H1 (cell line): ENCODE measurements around the gene NFKBIE. TPM values are rescaled to one million over a fixed set of nuclear protein-coding genes. Genes with fewer than 3 reads are reported as not detected.

Source experiments
- CTCF ChIA-PET: fragments of 300-600 bp; sonication (Branson Sonifier 250); formaldehyde crosslinking; loops from one replicate; lab custom pipeline; 2021; ENCODE audit not compliant: partially characterized antibody; lab: Charles Lee
- POLR2A ChIA-PET: fragments of 300-600 bp; sonication (Branson Sonifier 250); formaldehyde crosslinking; loops from one replicate; lab custom pipeline; 2021; ENCODE audit warnings: inconsistent platforms; ENCODE audit not compliant: partially characterized antibody; lab: Charles Lee
- DNase-seq, 2 experiments: peaks; one replicate each; pipeline versions ENCODE4 v3.0.0 to v3.0.0-alpha.2; 2010 to 2022; ENCODE audit warnings: low spot score in 2 of 2, low read depth in 1 of 2, mixed read lengths in 1 of 2
- FAIRE-seq: peaks from 2 replicates; lab custom pipeline; 2011; peaks lifted over from hg19 to GRCh38; lab: Jason Lieb, UNC
- H2AFZ ChIP-seq: 2 replicates; pipeline ENCODE4 v1.8.1; 2012; ENCODE audit warnings: low read length, inconsistent platforms
- H2AK5ac ChIP-seq: 2 replicates; pipeline ENCODE4 v1.6.1; 2013; ENCODE audit warnings: low read depth, low read length
- H2BK120ac ChIP-seq: replicated peaks from 2 replicates; pipeline ENCODE3; 2013; ENCODE audit warnings: low read depth, low read length, inconsistent platforms
- H2BK12ac ChIP-seq: 2 replicates; pipeline ENCODE4 v1.6.1; 2013; ENCODE audit warnings: low read depth, low read length
- H2BK15ac ChIP-seq: 2 replicates; pipeline ENCODE4 v1.6.1; 2013; ENCODE audit warnings: low read length
- H2BK20ac ChIP-seq: 2 replicates; pipeline ENCODE4 v1.6.1; 2013; ENCODE audit warnings: low read length
- H2BK5ac ChIP-seq: 2 replicates; pipeline ENCODE4 v1.6.1; 2013; ENCODE audit warnings: low read depth, low read length
- H3K14ac ChIP-seq: 2 replicates; pipeline ENCODE4 v1.6.1; 2013; ENCODE audit warnings: inconsistent platforms; ENCODE audit not compliant: insufficient read length
- H3K18ac ChIP-seq: 2 replicates; pipeline ENCODE4 v1.6.1; 2013; ENCODE audit warnings: low read length; ENCODE audit errors: extremely low read depth
- H3K23ac ChIP-seq: 2 replicates; pipeline ENCODE4 v1.6.1; 2013; ENCODE audit warnings: inconsistent platforms; ENCODE audit not compliant: insufficient read length
- H3K23me2 ChIP-seq: 2 replicates; pipeline ENCODE4 v1.6.1; 2013; ENCODE audit warnings: low read depth, low read length
- H3K27ac ChIP-seq: 2 replicates; pipeline ENCODE4 v1.6.1; 2011; ENCODE audit warnings: low read depth, low read length, inconsistent platforms
- H3K27me3 ChIP-seq, 4 experiments: replicated peaks in 1 of 4; 1 replicate in 1 of 4; 2 replicates in 3 of 4; pipeline versions ENCODE4 v1.6.1 to v1.8.1; 2011 to 2013; ENCODE audit warnings: low read length in 3 of 4, mild to moderate bottlenecking in 3 of 4, inconsistent platforms in 2 of 4, mixed read lengths in 2 of 4, moderate library complexity in 1 of 4; ENCODE audit not compliant: control insufficient read depth in 3 of 4, insufficient read depth in 3 of 4; ENCODE audit errors: extremely low read depth in 1 of 4
- H3K36me3 ChIP-seq, 4 experiments: 2 replicates each; pipeline versions ENCODE4 v1.6.1 to v1.8.1; 2011 to 2013; ENCODE audit warnings: mild to moderate bottlenecking in 4 of 4, low read length in 3 of 4, moderate library complexity in 2 of 4, control low read depth in 1 of 4, inconsistent platforms in 1 of 4; ENCODE audit not compliant: insufficient read depth in 4 of 4, control insufficient read depth in 2 of 4
- H3K4ac ChIP-seq: replicated peaks from 2 replicates; pipeline ENCODE3; 2013; ENCODE audit warnings: low read length, low read depth, mixed read lengths, inconsistent platforms; ENCODE audit not compliant: insufficient read length
- H3K4me1 ChIP-seq, 4 experiments: replicated peaks in 1 of 4; 1 replicate in 1 of 4; 2 replicates in 3 of 4; pipeline versions ENCODE4 v1.6.1 to v1.8.1; 2011 to 2013; ENCODE audit warnings: low read length in 3 of 4, inconsistent platforms in 2 of 4, mixed read lengths in 1 of 4; ENCODE audit not compliant: insufficient read depth in 4 of 4, control insufficient read depth in 3 of 4
- H3K4me2 ChIP-seq, 2 experiments: 2 replicates each; pipeline versions ENCODE4 v1.6.1 to v1.8.1; 2011 to 2013; ENCODE audit warnings: low read depth in 2 of 2, low read length in 2 of 2, control low read depth in 1 of 2, inconsistent platforms in 1 of 2, mild to moderate bottlenecking in 1 of 2; ENCODE audit not compliant: insufficient read depth in 1 of 2
- H3K4me3 ChIP-seq, 4 experiments: fragments of 200-600, 300-600 bp in 1 of 4; sonication (generic), shearing (Covaris generic), sonication (Bioruptor Twin) in 1 of 4; 2 replicates each; pipeline versions ENCODE4 v1.5.1 to v1.8.1; 2011 to 2016; ENCODE audit warnings: low read length in 4 of 4, low read depth in 3 of 4, control low read depth in 2 of 4, inconsistent platforms in 2 of 4, mild to moderate bottlenecking in 2 of 4, mixed read lengths in 1 of 4, moderate library complexity in 1 of 4; ENCODE audit not compliant: insufficient read depth in 2 of 4; ENCODE audit errors: extremely low read depth in 1 of 4
- H3K56ac ChIP-seq: replicated peaks from 2 replicates; pipeline ENCODE3; 2013; ENCODE audit warnings: low read depth, mild to moderate bottlenecking, mixed read lengths, low read length, inconsistent platforms; ENCODE audit not compliant: insufficient read length
- H3K79me1 ChIP-seq: 2 replicates; pipeline ENCODE4 v1.6.1; 2013; ENCODE audit warnings: low read depth, low read length, control low read depth
- H3K79me2 ChIP-seq, 2 experiments: 2 replicates each; pipeline versions ENCODE4 v1.6.1 to v1.8.1; 2012 to 2013; ENCODE audit warnings: low read length in 2 of 2, mild to moderate bottlenecking in 2 of 2, inconsistent platforms in 1 of 2; ENCODE audit not compliant: insufficient read depth in 2 of 2, control insufficient read depth in 1 of 2
- H3K9ac ChIP-seq, 4 experiments: replicated peaks in 1 of 4; 1 replicate in 1 of 4; 2 replicates in 3 of 4; pipeline versions ENCODE4 v1.6.1 to v1.8.1; 2011 to 2013; ENCODE audit warnings: low read depth in 3 of 4, low read length in 3 of 4, control low read depth in 2 of 4, mild to moderate bottlenecking in 2 of 4, moderate library complexity in 2 of 4, inconsistent platforms in 1 of 4; ENCODE audit errors: extremely low read depth in 1 of 4
- H3K9me3 ChIP-seq, 2 experiments: 2 replicates each; pipeline versions ENCODE4 v1.6.1 to v1.8.1; 2012 to 2013; ENCODE audit warnings: mild to moderate bottlenecking in 2 of 2, moderate library complexity in 2 of 2, control low read depth in 1 of 2, inconsistent platforms in 1 of 2, low read depth in 1 of 2, low read length in 1 of 2, mixed read lengths in 1 of 2; ENCODE audit not compliant: insufficient read depth in 2 of 2
- H4K20me1 ChIP-seq, 2 experiments: replicated peaks in 1 of 2; 2 replicates each; pipeline versions ENCODE3 to v1.8.1; 2011 to 2013; ENCODE audit warnings: inconsistent platforms in 2 of 2, low read length in 2 of 2, mild to moderate bottlenecking in 1 of 2; ENCODE audit not compliant: insufficient read depth in 2 of 2, control insufficient read depth in 1 of 2
- H4K5ac ChIP-seq: 2 replicates; pipeline ENCODE4 v1.6.1; 2013; ENCODE audit warnings: low read length, low read depth, mixed read lengths, inconsistent platforms; ENCODE audit not compliant: insufficient read length
- H4K8ac ChIP-seq: 2 replicates; pipeline ENCODE4 v1.8.0; 2013; ENCODE audit warnings: mild to moderate bottlenecking, moderate library complexity, low read length, inconsistent platforms; ENCODE audit not compliant: insufficient read depth; ENCODE audit errors: extremely low read depth
- H4K91ac ChIP-seq: replicated peaks from 2 replicates; pipeline ENCODE3; 2013; ENCODE audit warnings: low read length, mixed read lengths, inconsistent platforms; ENCODE audit not compliant: insufficient read length
- ATF2 ChIP-seq: IDR thresholded peaks from 2 replicates; pipeline ENCODE4 v1.6.1; 2012; ENCODE audit warnings: low read length, inconsistent platforms
- BCL11A ChIP-seq, 2 experiments: IDR thresholded peaks; one replicate each; pipeline ENCODE4 v1.6.1; 2011; ENCODE audit warnings: low read depth in 2 of 2, low read length in 2 of 2, mild to moderate bottlenecking in 2 of 2
- EGR1 ChIP-seq: IDR thresholded peaks from 2 replicates; pipeline ENCODE4 v1.6.1; 2011; ENCODE audit warnings: low read depth, low read length, borderline replicate concordance
- NANOG ChIP-seq: IDR thresholded peaks from 2 replicates; pipeline ENCODE4 v1.6.1; 2011; ENCODE audit warnings: low read length, low read depth, mild to moderate bottlenecking, inconsistent platforms; ENCODE audit not compliant: insufficient read depth, poor library complexity, severe bottlenecking
- SIN3A ChIP-seq, 2 experiments: IDR thresholded peaks in 1 of 2; conservative IDR thresholded peaks in 1 of 2; 2 replicates each; pipeline ENCODE4 v1.6.1; 2011 to 2012; ENCODE audit warnings: low read length in 2 of 2, improper control_type of control experiment in 1 of 2, low read depth in 1 of 2, mild to moderate bottlenecking in 1 of 2
- SP1 ChIP-seq: IDR thresholded peaks from 2 replicates; pipeline ENCODE4 v1.6.1; 2011; ENCODE audit warnings: low read depth, low read length
- SRF ChIP-seq: IDR thresholded peaks from 2 replicates; pipeline ENCODE4 v1.6.1; 2011; ENCODE audit warnings: mild to moderate bottlenecking, low read depth, low read length, moderate library complexity
- SUZ12 ChIP-seq: fragments of 200-600 bp; sonication (generic); IDR thresholded peaks from 2 replicates; pipeline ENCODE4 v1.6.1; 2012; ENCODE audit warnings: mild to moderate bottlenecking, inconsistent platforms, low read length, moderate library complexity, mixed read lengths
- YY1 ChIP-seq: IDR thresholded peaks from 2 replicates; pipeline ENCODE4 v1.6.1; 2011; ENCODE audit warnings: low read depth, mild to moderate bottlenecking, low read length
- WGBS, 2 experiments: shearing (Covaris generic) in 1 of 2; methylation state at CpG; one replicate each; pipeline versions ENCODE4 v1.1.6 to v1.1.7; 2013 to 2015; ENCODE audit warnings: low lambda C conversion rate in 2 of 2, mixed read lengths in 2 of 2, inconsistent platforms in 1 of 2, low coverage in 1 of 2, missing lambda C conversion rate in 1 of 2; ENCODE audit not compliant: insufficient replicate concordance in 2 of 2, insufficient coverage in 1 of 2, insufficient read length in 1 of 2; ENCODE audit errors: extremely low coverage in 1 of 2, missing lambda C conversion rate in 1 of 2; 5-methylcytosine and 5-hydroxymethylcytosine counted together
- polyA plus RNA-seq, 7 experiments: library from polyadenylated mRNA; depleted of rRNA in 3 of 7; stranded (reverse) in 5 of 7; unstranded in 2 of 7; fragments of >200 nt in 5 of 7; fragments of 200-250 nt in 2 of 7; gene quantifications; 1 replicate in 5 of 7; 2 replicates in 1 of 7; 4 replicates in 1 of 7; pipeline versions ENCODE4 v1.2.1 to v1.2.3, GENCODE V29; 2011 to 2013; ENCODE audit warnings: missing spikeins in 2 of 7, mixed read lengths in 2 of 7
- total RNA-seq: library from RNA; stranded (reverse); fragmentation: NEBNext Ultra II Directional; extraction: Animal tissue kit (Norgen Biotek cat#: 25700); gene quantifications from 2 replicates; pipeline ENCODE4 v1.2.1, GENCODE V29; 2021

NFKBIE gene
- total and polyA plus RNA-seq, 2 of the 8 experiments (the other 6 are each of a cell fraction or from before 2014, with no cell fraction given) = 13.5 to 19.2 TPM

GRCh38 chr6:44225579-44226325, 39.6 kb downstream of the NFKBIE start:
- H3K9me3 ChIP-seq = no peaks in the 10 kb centered on the region
- no peak overlapping the region for H4K5ac ChIP-seq
- H3K14ac ChIP-seq = no peak overlapping the region
- peak overlapping the region; percentile 78; the same call in 1 of the 2 replicates for H3K18ac ChIP-seq
- POLR2A ChIA-PET = interaction anchor here (0.8 to 21.0 kb wide), 13 partner anchors 10 to 101 kb away, joined by 3 to 477 read pairs (median 13); partner anchors contain the start of genes HSP90AB1 and SLC35B2
- H2BK15ac ChIP-seq = no peak overlapping the region
- no peak overlapping the region for H2BK20ac ChIP-seq
- peak overlapping the region; percentile 94 to 95 for H3K4me2 ChIP-seq
- FAIRE-seq = no peak
- peaks cover 15 to 45% (median 34%) of the 10 kb centered on the region in 4 experiments for H3K4me1 ChIP-seq
- peaks cover 30 to 43% of the 10 kb centered on the region in 2 experiments for H4K20me1 ChIP-seq
- no peaks in the 10 kb centered on the region for H3K27me3 ChIP-seq
- H2BK5ac ChIP-seq = no peak overlapping the region
- H4K8ac ChIP-seq = peak overlapping the region; percentile 4; the same call in 1 of the 2 replicates
- H2AFZ ChIP-seq = no peak overlapping the region
- peaks cover 16% of the 10 kb centered on the region for H3K23me2 ChIP-seq
- H2BK120ac ChIP-seq = no peak overlapping the region
- H3K4ac ChIP-seq = peak overlapping the region; percentile 49
- H3K79me2 ChIP-seq = peaks cover 10 to 48% of the 10 kb centered on the region in 2 experiments; a peak in 3 of 4 replicates
- H3K27ac ChIP-seq = no peak overlapping the region; the same call in 1 of the 2 replicates
- H2BK12ac ChIP-seq = no peak overlapping the region
- H4K91ac ChIP-seq = no peak overlapping the region
- H3K23ac ChIP-seq = no peak overlapping the region
- no peak overlapping the region for H2AK5ac ChIP-seq
- CTCF ChIA-PET = interaction anchor here (1.0 to 19.4 kb wide), 9 partner anchors 10 to 129 kb away, joined by 4 to 287 read pairs (median 14); partner anchors contain the start of genes HSP90AB1 and SLC35B2
- no peak for DNase-seq
- H3K9ac ChIP-seq = no peak overlapping the region
- peaks cover 25% of the 10 kb centered on the region for H3K79me1 ChIP-seq
- no peak overlapping the region for H3K56ac ChIP-seq
- WGBS, 2 experiments = 83% methylated on average over 8 of the region's 8 CpGs; no CpG with 5 or more reads in 1 of the 2 experiments
- H3K4me3 ChIP-seq = peak overlapping the region in 1 of 4 experiments; percentile 29; a peak in 1 of 8 replicates
- peaks cover 10 to 27% (median 20%) of the 10 kb centered on the region in 4 experiments; a peak in 7 of 8 replicates for H3K36me3 ChIP-seq
- TF ChIP-seq SIN3A (conservative IDR thresholded peaks at IDR 0.05 in 1 of 2, IDR thresholded peaks at IDR 0.05 in 1 of 2; ENCODE audit: low read depth in 1 of 2, low read length in 2 of 2) (no peak), SUZ12 (no peak), YY1 (no peak), SP1 (no peak), EGR1 (no peak), ATF2 (no peak), SRF (no peak), BCL11A (IDR thresholded peaks at IDR 0.05; ENCODE audit: low read depth in 2 of 2, low read length in 2 of 2) (no peak), NANOG (no peak)
